Upper lobe of right lung (tissue), 1 donor: Measurements from ENCODE around the gene FALEC. TPM values are rescaled to one million over a fixed set of nuclear protein-coding genes. Genes with fewer than 3 reads are reported as not detected.
A peak's percentile ranks its signal among the peaks of the same experiment; 100 is the strongest.

Source experiments
- ATAC-seq: fragments of 200-7000 bp; cut with Tn5 transposase; one replicate; pipeline ENCODE4 v1.9.1; 2020; ENCODE audit warnings: mild to moderate bottlenecking, moderate library complexity
- DNase-seq: peaks from one replicate; pipeline ENCODE4 v3.0.0-alpha.2; 2020
- H3K27ac ChIP-seq: fragments of 200-600 bp; one replicate; pipeline ENCODE4 v1.8.0; 2022
- H3K27me3 ChIP-seq: fragments of 200-600 bp; one replicate; pipeline ENCODE4 v1.8.0; 2022; ENCODE audit warnings: mild to moderate bottlenecking
- H3K36me3 ChIP-seq: fragments of 200-600 bp; one replicate; pipeline ENCODE4 v1.8.0; 2022
- H3K4me1 ChIP-seq: fragments of 200-600 bp; one replicate; pipeline ENCODE4 v1.8.0; 2022
- H3K4me3 ChIP-seq: fragments of 200-600 bp; one replicate; pipeline ENCODE4 v1.8.0; 2022; ENCODE audit warnings: mild to moderate bottlenecking
- H3K9me3 ChIP-seq: fragments of 200-600 bp; one replicate; pipeline ENCODE4 v1.8.0; 2022
- CTCF ChIP-seq: fragments of 200-600 bp; IDR thresholded peaks from one replicate; pipeline ENCODE4 v1.8.0; 2022; ENCODE audit warnings: antibody characterized with exemption
- intact Hi-C: fragments of 100-400 bp; cut with DNase I; formaldehyde crosslinking; loops from one replicate; pipeline ENCODE4 v1.11.0; 2022
- total RNA-seq: library from RNA; stranded (reverse); fragmentation: NEBNext Ultra II Directional; extraction: Animal tissue kit (Norgen Biotek cat#: 25700); gene quantifications from one replicate; pipeline ENCODE4 v1.2.1, GENCODE V29; 2021
- donor health status: DM: no; HTN: yes; CAD: no; lungs with severe emphysema.

The FALEC gene
- total RNA-seq, 1 donor from 2014 or later, result 1.0 TPM

GRCh38 chr1:150545486-150546032 is 30.0 kb downstream of the FALEC start:
- intact Hi-C loops, result no loop called here
- Histone ChIP-seq H3K27ac (no peak overlapping the region), H3K9me3 (no peaks in the 10 kb centered on the region), H3K4me1 (peaks cover 17% of the 10 kb centered on the region), H3K36me3 (no peaks in the 10 kb centered on the region), H3K27me3 (no peaks in the 10 kb centered on the region), H3K4me3 (no peak overlapping the region)
- no peak for TF ChIP-seq CTCF
- ATAC-seq, result no peak
- no peak for DNase-seq

- H3K4me3 ChIP-seq, result no peak overlapping the region
- DNase-seq (no peak), ATAC-seq (no peak)
- no peaks in the 10 kb centered on the region for H3K27me3 ChIP-seq
- intact Hi-C loops, result no loop called here
- H3K4me1 ChIP-seq, result peaks cover 25% of the 10 kb centered on the region
- TF ChIP-seq CTCF, result no peak
- H3K9me3 ChIP-seq, result no peaks in the 10 kb centered on the region
- H3K27ac ChIP-seq, result no peak overlapping the region
- no peaks in the 10 kb centered on the region for H3K36me3 ChIP-seq
Observed at GRCh38 chr1:150546294-150546937, 30.9 kb downstream of the FALEC start.

GRCh38 chr1:150548324-150548631 is 32.7 kb downstream of the FALEC start:
- Histone ChIP-seq H3K27ac (peak overlapping the region; percentile 81), H3K36me3 (no peaks in the 10 kb centered on the region), H3K4me1 (peaks cover 43% of the 10 kb centered on the region), H3K27me3 (no peaks in the 10 kb centered on the region), H3K4me3 (peak overlapping the region; percentile 63), H3K9me3 (no peaks in the 10 kb centered on the region)
- TF ChIP-seq CTCF, result no peak
- DNase-seq (no peak), ATAC-seq (no peak)
- intact Hi-C loops, result no loop called here

GRCh38 chr1:150548632-150549495 is 33.3 kb downstream of the FALEC start, which contains the start of gene ADAMTSL4:
ADAMTSL4 (plus strand) TSS chr1:150549408; CDS start chr1:150552289, 2,881 bp downstream.
- Histone ChIP-seq H3K9me3 (no peaks in the 10 kb centered on the region), H3K4me3 (peak within 1 kb of the TSS; percentile 63), H3K4me1 (peaks cover 44% of the 10 kb centered on the region), H3K27me3 (no peaks in the 10 kb centered on the region), H3K36me3 (no peaks in the 10 kb centered on the region), H3K27ac (peak within 1 kb of the TSS; percentile 86)
- intact Hi-C loops, result no loop called here
- peak; percentile 21 for TF ChIP-seq CTCF
- ATAC-seq (peak; percentile 77), DNase-seq (peak; percentile 88)

GRCh38 chr1:150549496-150550221 is 34.1 kb downstream of the FALEC start:
- H3K27ac ChIP-seq, result peak overlapping the region; percentile 86
- H3K9me3 ChIP-seq, result no peaks in the 10 kb centered on the region
- peak overlapping the region; percentile 63 for H3K4me3 ChIP-seq
- no peak for DNase-seq
- intact Hi-C loops, result no loop called here
- no peaks in the 10 kb centered on the region for H3K36me3 ChIP-seq
- no peak for ATAC-seq
- H3K27me3 ChIP-seq, result no peaks in the 10 kb centered on the region
- H3K4me1 ChIP-seq, result peaks cover 44% of the 10 kb centered on the region
- TF ChIP-seq CTCF, result no peak
